ENCODE measurements around the gene LRP8. TPM values are rescaled to one million over a fixed set of nuclear protein-coding genes. Genes with fewer than 3 reads are reported as not detected.
A peak's percentile ranks its signal among the peaks of the same experiment; 100 is the strongest.

The LRP8 gene
- total and polyA plus RNA-seq, 10 donors = 1.7 to 14.4 (median 5.5) TPM

DNA sequence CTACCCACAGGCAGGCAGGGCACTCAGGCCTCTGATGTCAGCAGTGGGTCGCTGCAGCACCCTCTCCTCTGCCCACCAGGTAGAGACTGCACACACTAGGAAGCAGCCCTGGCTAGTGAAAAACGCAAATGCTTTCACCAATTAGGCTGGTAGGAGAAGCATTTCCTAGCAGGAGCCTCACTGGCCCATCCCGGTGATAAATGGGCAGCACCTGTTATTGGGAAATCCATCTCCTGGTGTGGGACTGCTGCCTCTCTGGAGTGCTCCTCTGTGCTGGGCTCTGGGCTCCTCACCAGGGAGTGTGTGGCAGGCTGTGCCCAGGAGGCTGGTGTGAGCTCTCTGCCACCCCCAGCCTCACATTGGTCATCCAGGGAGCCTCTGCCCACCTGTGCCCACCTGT is 28.6 kb downstream of the LRP8 start:
- H3K4me3 ChIP-seq = no peak overlapping the region
- no peaks in the 10 kb centered on the region for H3K36me3 ChIP-seq
- WGBS, 5 donors = 83 to 93% (median 89%) methylated on average over 1 to 3 of the region's 3 CpGs
- no peak for DNase-seq
- intact Hi-C loops (cut with DNase I; ENCODE audit: low total_unique reads) = no loop called here
- H3K27me3 ChIP-seq (replicated peaks in 1 of 7) = no peaks in the 10 kb centered on the region
- no peaks in the 10 kb centered on the region for H3K9me3 ChIP-seq
- TF ChIP-seq POLR2A (IDR thresholded peaks at IDR 0.05) (no peak), CTCF (IDR thresholded peaks at IDR 0.05 in 8 of 11, conservative IDR thresholded peaks at IDR 0.05 in 3 of 11) (no peak)
- H3K4me1 ChIP-seq = peaks cover 0 to 21% (median 12%) of the 10 kb centered on the region in 6 donors
- no peak overlapping the region for H3K27ac ChIP-seq

GRCh38 chr1:53298045-53298637 is 29.7 kb downstream of the LRP8 start:
- no peak overlapping the region for H3K4me3 ChIP-seq
- intact Hi-C loops (cut with DNase I; ENCODE audit: low total_unique reads) = no loop called here
- no peak overlapping the region for H3K27ac ChIP-seq
- WGBS, 5 donors = 56 to 73% (median 66%) methylated on average over 12 of the region's 12 CpGs
- H3K36me3 ChIP-seq = no peaks in the 10 kb centered on the region
- TF ChIP-seq POLR2A (IDR thresholded peaks at IDR 0.05) (no peak), POLR2AphosphoS5 (IDR thresholded peaks at IDR 0.05) (no peak), CTCF (IDR thresholded peaks at IDR 0.05 in 8 of 11, conservative IDR thresholded peaks at IDR 0.05 in 3 of 11) (no peak)
- no peak for DNase-seq
- H3K27me3 ChIP-seq (replicated peaks in 1 of 7) = no peaks in the 10 kb centered on the region
- H3K4me1 ChIP-seq = peaks cover 3 to 32% (median 23%) of the 10 kb centered on the region in 6 donors
- no peaks in the 10 kb centered on the region for H3K9me3 ChIP-seq

- peaks cover 6 to 38% (median 31%) of the 10 kb centered on the region in 6 donors for H3K4me1 ChIP-seq
- 90 to 96% (median 93%) methylated on average over 7 to 17 of the region's 17 CpGs for WGBS, 5 donors
- TF ChIP-seq POLR2AphosphoS5 (IDR thresholded peaks at IDR 0.05) = no peak
- TF ChIP-seq CTCF (IDR thresholded peaks at IDR 0.05 in 8 of 11, conservative IDR thresholded peaks at IDR 0.05 in 3 of 11) = no peak
- TF ChIP-seq POLR2A (IDR thresholded peaks at IDR 0.05) = no peak
- no peak overlapping the region for H3K27ac ChIP-seq
- no peaks in the 10 kb centered on the region for H3K9me3 ChIP-seq
- intact Hi-C loops (cut with DNase I; ENCODE audit: low total_unique reads) = no loop called here
- H3K4me3 ChIP-seq = no peak overlapping the region
- H3K36me3 ChIP-seq = no peaks in the 10 kb centered on the region
- no peak for DNase-seq
- no peaks in the 10 kb centered on the region for H3K27me3 ChIP-seq (replicated peaks in 1 of 7)
These were observed 30.7 kb downstream of the LRP8 start for GRCh38 chr1:53297195-53297594.

DNA sequence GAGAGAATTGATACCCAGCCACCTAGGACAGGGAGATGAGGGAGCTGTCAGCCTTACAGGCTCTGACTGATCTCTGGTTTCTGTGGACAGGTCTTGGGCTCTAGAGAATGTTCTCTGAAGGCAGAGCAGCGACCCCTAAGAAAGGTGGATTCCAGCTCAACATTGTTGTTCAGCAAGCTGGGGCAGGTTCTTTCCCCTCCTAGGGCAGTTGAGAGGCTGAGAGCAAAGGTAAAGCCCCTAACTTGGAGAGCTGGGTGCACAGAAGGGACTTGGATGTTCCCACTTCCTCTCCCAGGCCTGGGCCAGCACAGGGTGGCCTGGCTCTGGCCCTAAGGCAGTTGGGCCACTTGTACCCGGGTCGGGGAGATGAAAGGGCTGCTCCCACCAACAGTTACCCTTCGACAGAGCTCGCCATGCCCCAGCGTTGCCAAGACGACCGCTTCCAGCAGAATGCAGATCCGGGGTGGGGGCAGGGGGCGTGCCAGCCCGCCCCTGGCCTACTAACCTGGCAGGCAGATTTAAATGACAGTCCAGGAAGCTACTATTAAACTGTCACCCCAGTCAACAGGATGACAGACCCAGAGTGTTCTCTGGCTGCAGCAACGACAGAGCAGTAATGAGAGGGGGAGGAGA is 31.6 kb downstream of the LRP8 start:
- intact Hi-C loops (cut with DNase I; ENCODE audit: low total_unique reads) = no loop called here
- no peak overlapping the region for H3K4me3 ChIP-seq
- peaks cover 6 to 38% (median 31%) of the 10 kb centered on the region in 6 donors for H3K4me1 ChIP-seq
- no peaks in the 10 kb centered on the region for H3K36me3 ChIP-seq
- no peaks in the 10 kb centered on the region for H3K27me3 ChIP-seq (replicated peaks in 1 of 7)
- H3K9me3 ChIP-seq = no peaks in the 10 kb centered on the region
- no peak for DNase-seq
- TF ChIP-seq POLR2A (IDR thresholded peaks at IDR 0.05) (no peak), POLR2AphosphoS5 (IDR thresholded peaks at IDR 0.05) (no peak), CTCF (IDR thresholded peaks at IDR 0.05 in 8 of 11, conservative IDR thresholded peaks at IDR 0.05 in 3 of 11) (no peak)
- H3K27ac ChIP-seq = peak overlapping the region in 1 of 8 donors; percentile 14
- WGBS, 5 donors = 63 to 84% (median 69%) methylated on average over 10 to 12 of the region's 12 CpGs

All from spleen (tissue), 11 donors.